ENCODE data around the gene POLR2J2. TPM values are rescaled to one million over a fixed set of nuclear protein-coding genes. Genes with fewer than 3 reads are reported as not detected.

POLR2J2 gene
- polyA plus RNA-seq, result 0.27 and 0.56 TPM in 2 replicates

GRCh38 chr7:102671166-102671955, at the start of gene POLR2J2:
TSS of gene POLR2J2 (minus strand) at chr7:102671663. CDS start at chr7:102671601, 62 bp downstream.

GRCh38 chr7:102649924-102650323, 21.5 kb downstream of the POLR2J2 start, which contains the start of gene SPDYE2B:
TSS of gene SPDYE2B (plus strand) at chr7:102650319. CDS start at chr7:102652349, 2,030 bp downstream.

GRCh38 chr7:102642691-102643090, 28.8 kb downstream of the POLR2J2 start, which contains the start of gene UPK3BL1:
TSS of gene UPK3BL1 (minus strand) at chr7:102642791. CDS start at chr7:102642741, 50 bp downstream.

GRCh38 chr7:102616507-102617125, 54.8 kb downstream of the POLR2J2 start, which contains the start of gene RASA4:
TSS of gene RASA4 (minus strand) at chr7:102616756. CDS start at chr7:102616689, 67 bp downstream.

Other genes with a start within 250 kb of the POLR2J2 start
- gene ORAI2, start 238.1 kb downstream of the POLR2J2 start, polyA plus RNA-seq, result 3.9 and 4.8 TPM in 2 replicates
- gene ALKBH4, start 206.8 kb downstream of the POLR2J2 start, polyA plus RNA-seq, result 1.8 and 2.5 TPM in 2 replicates
- 0.11 and 1.9 TPM in 2 replicates for gene LRWD1, start 206.7 kb downstream of the POLR2J2 start, polyA plus RNA-seq
- gene POLR2J, start 192.7 kb downstream of the POLR2J2 start, polyA plus RNA-seq, result 69.4 and 83.0 TPM in 2 replicates
- gene RASA4B, start 153.9 kb downstream of the POLR2J2 start, polyA plus RNA-seq, result 3.0 and 10.8 TPM in 2 replicates
- gene UPK3BL2, start 128.0 kb downstream of the POLR2J2 start, polyA plus RNA-seq, result not detected in 2 replicates
- 0.35 TPM in 1 of 2 replicates, not detected in the other for gene SPDYE2, start 120.4 kb downstream of the POLR2J2 start, polyA plus RNA-seq
- 77.5 and 96.1 TPM in 2 replicates for gene POLR2J3, start 99.1 kb downstream of the POLR2J2 start, polyA plus RNA-seq
- gene RASA4, start 54.9 kb downstream of the POLR2J2 start, polyA plus RNA-seq, result 5.0 and 7.4 TPM in 2 replicates
- 4.1 and 10.9 TPM in 2 replicates for gene UPK3BL1, start 28.9 kb downstream of the POLR2J2 start, polyA plus RNA-seq
- gene SPDYE2B, start 21.3 kb downstream of the POLR2J2 start, polyA plus RNA-seq, result 0.35 TPM in 1 of 2 replicates, not detected in the other
- gene FAM185A, start 77.3 kb upstream of the POLR2J2 start, polyA plus RNA-seq, result 11.2 and 18.1 TPM in 2 replicates
- gene LRRC17, start 241.3 kb upstream of the POLR2J2 start, polyA plus RNA-seq, result 0.63 and 2.8 TPM in 2 replicates